GM12874 (cell line): ENCODE data around the gene LTK.

Experiments used
- CTCF ChIP-seq: IDR thresholded peaks from 2 replicates; pipeline ENCODE4 v1.5.1; 2011; ENCODE audit warnings: low read depth, mild to moderate bottlenecking, control low read depth, low read length, moderate library complexity; ENCODE audit not compliant: insufficient read depth

LTK gene

GRCh38 chr15:41482110-41482877 is 31.3 kb downstream of the LTK start:
- no peak for TF ChIP-seq CTCF

GRCh38 chr15:41480396-41481140 is 33.1 kb downstream of the LTK start:
- TF ChIP-seq CTCF, result no peak

- no peak for TF ChIP-seq CTCF
Observed at GRCh38 chr15:41476416-41477048, 37.1 kb downstream of the LTK start.

- no peak for TF ChIP-seq CTCF
Observed at GRCh38 chr15:41474941-41475340, 38.7 kb downstream of the LTK start.

- TF ChIP-seq CTCF, result no peak
Observed at GRCh38 chr15:41474436-41474835, 39.2 kb downstream of the LTK start.

GRCh38 chr15:41473418-41473817 is 40.2 kb downstream of the LTK start:
- no peak for TF ChIP-seq CTCF

- TF ChIP-seq CTCF, result no peak
Observed at GRCh38 chr15:41466711-41467110, 46.9 kb downstream of the LTK start.
